Measurements from ENCODE around the gene DAGLA.

DNA sequence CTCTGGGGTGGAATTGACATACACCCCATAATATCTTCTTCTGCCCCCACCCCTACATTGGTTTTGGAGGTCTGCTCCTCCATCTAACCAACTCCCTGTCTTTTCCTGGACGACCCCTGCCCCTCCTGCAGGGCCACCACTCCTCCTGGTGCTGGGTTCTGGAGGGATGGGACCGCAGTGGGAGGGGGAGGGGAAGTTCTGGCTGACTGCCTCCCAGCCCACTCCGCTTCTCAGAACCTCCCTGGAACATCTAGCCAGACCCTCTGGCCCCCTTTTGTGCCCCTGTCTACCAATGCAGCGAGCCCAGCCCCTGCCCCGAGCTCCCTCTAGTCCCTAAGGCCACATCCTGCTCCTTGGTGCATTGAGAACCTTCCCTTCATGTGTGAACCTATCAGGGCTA lies 73.5 kb downstream of the DAGLA start:
- no peak for TF ChIP-seq POLR2A (IDR thresholded peaks at IDR 0.05)
- TF ChIP-seq, protein P1, sequence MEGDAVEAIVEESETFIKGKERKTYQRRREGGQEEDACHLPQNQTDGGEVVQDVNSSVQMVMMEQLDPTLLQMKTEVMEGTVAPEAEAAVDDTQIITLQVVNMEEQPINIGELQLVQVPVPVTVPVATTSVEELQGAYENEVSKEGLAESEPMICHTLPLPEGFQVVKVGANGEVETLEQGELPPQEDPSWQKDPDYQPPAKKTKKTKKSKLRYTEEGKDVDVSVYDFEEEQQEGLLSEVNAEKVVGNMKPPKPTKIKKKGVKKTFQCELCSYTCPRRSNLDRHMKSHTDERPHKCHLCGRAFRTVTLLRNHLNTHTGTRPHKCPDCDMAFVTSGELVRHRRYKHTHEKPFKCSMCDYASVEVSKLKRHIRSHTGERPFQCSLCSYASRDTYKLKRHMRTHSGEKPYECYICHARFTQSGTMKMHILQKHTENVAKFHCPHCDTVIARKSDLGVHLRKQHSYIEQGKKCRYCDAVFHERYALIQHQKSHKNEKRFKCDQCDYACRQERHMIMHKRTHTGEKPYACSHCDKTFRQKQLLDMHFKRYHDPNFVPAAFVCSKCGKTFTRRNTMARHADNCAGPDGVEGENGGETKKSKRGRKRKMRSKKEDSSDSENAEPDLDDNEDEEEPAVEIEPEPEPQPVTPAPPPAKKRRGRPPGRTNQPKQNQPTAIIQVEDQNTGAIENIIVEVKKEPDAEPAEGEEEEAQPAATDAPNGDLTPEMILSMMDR (IDR thresholded peaks at IDR 0.05) = no peak
